Endothelial cell of umbilical vein (primary cell): ENCODE results near the gene ZBTB12. TPM values are rescaled to one million over a fixed set of nuclear protein-coding genes. Genes with fewer than 3 reads are reported as not detected.
A peak's percentile ranks its signal among the peaks of the same experiment; 100 is the strongest.

Experiments
- BruUV-seq: library from RNA; stranded (reverse); fragments of 400-500 nt; replicated peaks from 2 replicates; lab custom pipeline; 2021; lab: Mats Ljungman, UMichigan
- CTCF ChIA-PET: fragments of 300-600, 350-600 bp; sonication (Branson Sonifier 250); formaldehyde crosslinking; loops from one replicate; lab custom pipeline; 2021; ENCODE audit warnings: antibody characterized with exemption, inconsistent platforms; lab: Charles Lee
- POLR2A ChIA-PET: fragments of 300-600, 350-600 bp; sonication (Branson Sonifier 250); formaldehyde crosslinking; loops from one replicate; lab custom pipeline; 2021; ENCODE audit warnings: antibody characterized with exemption, inconsistent platforms; lab: Charles Lee
- DNase-seq: peaks from one replicate; pipeline ENCODE4 v3.0.0-alpha.2; 2011; ENCODE audit warnings: low read depth, low spot score
- FAIRE-seq: peaks from 2 replicates; lab custom pipeline; 2011; peaks lifted over from hg19 to GRCh38; lab: Jason Lieb, UNC
- H2AFZ ChIP-seq: 2 replicates; pipeline ENCODE4 v1.6.0; 2012; ENCODE audit warnings: low read depth, low read length, control low read depth, inconsistent platforms
- H3K27ac ChIP-seq: 2 replicates; pipeline ENCODE4 v1.5.1; 2011; ENCODE audit warnings: low read depth, mild to moderate bottlenecking, control low read depth, low read length, moderate library complexity; ENCODE audit not compliant: insufficient read depth
- H3K27me3 ChIP-seq, 2 experiments: 2 replicates each; pipeline versions ENCODE4 v1.6.0 to v1.6.1; 2011; ENCODE audit warnings: low read length in 2 of 2, mixed read lengths in 1 of 2; ENCODE audit not compliant: control insufficient read depth in 2 of 2, insufficient read depth in 2 of 2
- H3K36me3 ChIP-seq, 2 experiments: 2 replicates in 1 of 2; 3 replicates in 1 of 2; pipeline ENCODE4 v1.5.1; 2011; ENCODE audit warnings: low read length in 2 of 2, mild to moderate bottlenecking in 1 of 2, moderate library complexity in 1 of 2; ENCODE audit not compliant: control insufficient read depth in 2 of 2, insufficient read depth in 2 of 2; ENCODE audit errors: extremely low read depth in 1 of 2
- H3K4me1 ChIP-seq: 3 replicates; pipeline ENCODE4 v1.5.1; 2011; ENCODE audit warnings: mild to moderate bottlenecking, low read length; ENCODE audit not compliant: control insufficient read depth, insufficient read depth; ENCODE audit errors: extremely low read depth
- H3K4me2 ChIP-seq: 2 replicates; pipeline ENCODE4 v1.6.1; 2011; ENCODE audit warnings: low read length, control low read depth, mixed read lengths; ENCODE audit not compliant: insufficient read depth
- H3K4me3 ChIP-seq, 3 experiments: fragments of 200-600 bp in 1 of 3; sonication (generic), shearing (Covaris generic) in 1 of 3; replicated peaks in 1 of 3; 2 replicates each; pipeline ENCODE4 v1.5.1; 2011 to 2016; ENCODE audit warnings: control low read depth in 3 of 3, low read length in 3 of 3, mild to moderate bottlenecking in 2 of 3, inconsistent platforms in 1 of 3, low read depth in 1 of 3, moderate library complexity in 1 of 3; ENCODE audit not compliant: insufficient read depth in 1 of 3
- H3K79me2 ChIP-seq: 2 replicates; pipeline ENCODE4 v1.6.0; 2012; ENCODE audit warnings: low read length, inconsistent platforms; ENCODE audit not compliant: control insufficient read depth, insufficient read depth
- H3K9ac ChIP-seq: replicated peaks from 2 replicates; pipeline ENCODE3; 2011; ENCODE audit warnings: low read length, control low read depth; ENCODE audit not compliant: insufficient read depth; ENCODE audit errors: extremely low read depth
- H3K9me1 ChIP-seq: replicated peaks from 3 replicates; pipeline ENCODE4 v1.6.0; 2011; ENCODE audit warnings: mild to moderate bottlenecking, low read length; ENCODE audit not compliant: control insufficient read depth, insufficient read depth; ENCODE audit errors: extremely low read depth
- H3K9me3 ChIP-seq: replicated peaks from 2 replicates; pipeline ENCODE4 v1.5.1; 2012; ENCODE audit warnings: low read length, inconsistent platforms; ENCODE audit not compliant: control insufficient read depth, insufficient read depth
- H4K20me1 ChIP-seq: replicated peaks from 2 replicates; pipeline ENCODE3; 2011; ENCODE audit warnings: mild to moderate bottlenecking, low read length; ENCODE audit not compliant: control insufficient read depth, insufficient read depth; ENCODE audit errors: extremely low read depth
- CTCF ChIP-seq, 2 donors: IDR thresholded peaks; 1 replicate in 1 of 2; 2 replicates in 1 of 2; pipeline ENCODE4 v1.5.1; 2011; ENCODE audit warnings: low read length in 2 of 2, mild to moderate bottlenecking in 2 of 2, moderate library complexity in 2 of 2, control low read depth in 1 of 2, inconsistent platforms in 1 of 2, low read depth in 1 of 2; ENCODE audit not compliant: insufficient read depth in 1 of 2; ENCODE audit errors: extremely low read depth in 1 of 2
- FOS ChIP-seq: IDR thresholded peaks from 2 replicates; pipeline ENCODE4 v1.6.1; 2011; ENCODE audit warnings: mild to moderate bottlenecking, low read length, moderate library complexity, borderline replicate concordance; ENCODE audit not compliant: insufficient read depth
- GATA2 ChIP-seq: IDR thresholded peaks from 2 replicates; pipeline ENCODE4 v1.7.0; 2011; ENCODE audit warnings: low read depth, mild to moderate bottlenecking, moderate library complexity, mixed read lengths, low read length; ENCODE audit not compliant: insufficient read length, insufficient read depth
- JUN ChIP-seq: IDR thresholded peaks from 2 replicates; pipeline ENCODE4 v1.6.1; 2011; ENCODE audit warnings: borderline replicate concordance, low read depth; ENCODE audit not compliant: insufficient read length, insufficient read depth
- MYC ChIP-seq: IDR thresholded peaks from one replicate; pipeline ENCODE4 v1.6.1; 2011; ENCODE audit warnings: mild to moderate bottlenecking, low read depth, low read length
- POLR2A ChIP-seq: IDR thresholded peaks from 2 replicates; pipeline ENCODE4 v1.6.1; 2012; ENCODE audit warnings: low read depth, mild to moderate bottlenecking, control low read depth, low read length
- dilution Hi-C: fragments of 300-500 bp; cut with MboI; formaldehyde crosslinking; loops from one replicate; pipeline ENCODE4 v1.15.0; 2019; ENCODE audit warnings: low sequenced_read_pairs; ENCODE audit not compliant: extremely low pct_ligation_motif_present
- intact Hi-C: fragments of 100-400 bp; cut with micrococcal nuclease; formaldehyde crosslinking; loops from one replicate; pipeline ENCODE4 v1.10.0; 2022
- polyA plus RNA-seq, 4 experiments: library from polyadenylated mRNA; depleted of rRNA in 3 of 4; stranded (reverse) in 3 of 4; unstranded in 1 of 4; fragments of >200 nt; gene quantifications; 2 replicates each; pipeline versions ENCODE4 v1.2.1 to v1.2.3, GENCODE V29; 2011 to 2012; ENCODE audit warnings: missing spikeins in 1 of 4
- total RNA-seq: library from RNA; stranded (reverse); gene quantifications from 2 replicates; pipeline ENCODE4 v1.2.3, GENCODE V29; 2021
- TF ChIP-seq, protein P1 (sequence below): IDR thresholded peaks from 2 replicates; pipeline ENCODE4 v1.6.1; 2011; ENCODE audit not compliant: insufficient read depth, insufficient read length

Gene ZBTB12
- total and polyA plus RNA-seq, 2 donors (not counting 3 experiments of a cell fraction or from before 2014, with no cell fraction given), result 2.9 to 4.9 TPM

GRCh38 chr6:31896493-31896855 lies 5.4 kb downstream of the ZBTB12 start:
- TF ChIP-seq, protein P1, sequence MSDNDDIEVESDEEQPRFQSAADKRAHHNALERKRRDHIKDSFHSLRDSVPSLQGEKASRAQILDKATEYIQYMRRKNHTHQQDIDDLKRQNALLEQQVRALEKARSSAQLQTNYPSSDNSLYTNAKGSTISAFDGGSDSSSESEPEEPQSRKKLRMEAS, result no peak
- TF ChIP-seq POLR2A, result no peak
- no peak for TF ChIP-seq CTCF (IDR thresholded peaks at IDR 0.05; ENCODE audit: extremely low read depth in 1 of 2, insufficient read depth in 1 of 2, low read depth in 1 of 2, low read length in 2 of 2)
- TF ChIP-seq MYC, result no peak
- no peak for TF ChIP-seq FOS
- TF ChIP-seq GATA2, result no peak
- no peak for TF ChIP-seq JUN
- H3K27me3 ChIP-seq, result no peaks in the 10 kb centered on the region
- no peak for FAIRE-seq
- H3K9me3 ChIP-seq, result no peaks in the 10 kb centered on the region
- H3K4me3 ChIP-seq, result peak overlapping the region; percentile 57 to 69 (median 60)
- H3K27ac ChIP-seq, result no peak overlapping the region
- ChIA-PET POLR2A (interaction anchor here (1.7 kb wide), 1 partner anchor 13 kb away, joined by 3 read pairs; no protein-coding TSS in a partner anchor), CTCF (interaction anchor here (1.2 to 2.4 kb wide), 3 partner anchors 9 to 55 kb away, joined by 3 to 31 read pairs (median 4); partner anchors contain the start of gene NEU1)
- no peaks in the 10 kb centered on the region for H3K9me1 ChIP-seq
- H3K4me1 ChIP-seq, result peaks cover 12% of the 10 kb centered on the region
- peak overlapping the region; percentile 28 for H2AFZ ChIP-seq
- peak overlapping the region; percentile 45 for H3K4me2 ChIP-seq
- H3K79me2 ChIP-seq, result no peaks in the 10 kb centered on the region
- no peaks in the 10 kb centered on the region for H4K20me1 ChIP-seq
- intact Hi-C loops, result loop anchor here (5.0 kb wide), 1 partner anchor 64 kb away; no protein-coding TSS in a partner anchor
- dilution Hi-C loops, result no loop called here
- DNase-seq, result no peak
- TSS peak; percentile 19 for BruUV-seq
- H3K36me3 ChIP-seq, result peaks cover 0 to 12% of the 10 kb centered on the region in 2 experiments
- peak overlapping the region; percentile 44 for H3K9ac ChIP-seq
